NCI-H1930 (cell line): ENCODE measurements around the gene TMEM121B.

Experiments used
- DNase-seq, 2 experiments: peaks; one replicate each; lab custom pipeline; 2025; lab: John Stamatoyannopoulos, UW

Gene TMEM121B

GRCh38 chr22:17109976-17110375 is 11.2 kb downstream of the TMEM121B start:
- DNase-seq: no peak

- DNase-seq: no peak
Observed at GRCh38 chr22:17109113-17109865, 11.9 kb downstream of the TMEM121B start.

- DNase-seq: no peak
Observed at GRCh38 chr22:17108256-17109112, 12.7 kb downstream of the TMEM121B start.

GRCh38 chr22:17107547-17107810 is 13.7 kb downstream of the TMEM121B start:
- no peak for DNase-seq

- DNase-seq: no peak
Observed at GRCh38 chr22:17106785-17107546, 14.2 kb downstream of the TMEM121B start.

GRCh38 chr22:17106161-17106784 is 14.9 kb downstream of the TMEM121B start:
- DNase-seq: no peak

- no peak for DNase-seq
Observed at GRCh38 chr22:17105143-17106129, 15.7 kb downstream of the TMEM121B start.

- DNase-seq: no peak
Observed at GRCh38 chr22:17104336-17104935, 16.7 kb downstream of the TMEM121B start.

- DNase-seq: no peak
Observed at GRCh38 chr22:17103351-17103750, 17.8 kb downstream of the TMEM121B start.

GRCh38 chr22:17102297-17102667 is 18.9 kb downstream of the TMEM121B start:
- DNase-seq: no peak

GRCh38 chr22:17101475-17102296 is 19.5 kb downstream of the TMEM121B start:
- no peak for DNase-seq

GRCh38 chr22:17100621-17101020 is 20.5 kb downstream of the TMEM121B start:
- DNase-seq: no peak

GRCh38 chr22:17098379-17098819 is 22.8 kb downstream of the TMEM121B start:
- no peak for DNase-seq

GRCh38 chr22:17097701-17098100 is 23.5 kb downstream of the TMEM121B start:
- DNase-seq: no peak

- DNase-seq: no peak
Observed at GRCh38 chr22:17097062-17097461, 24.1 kb downstream of the TMEM121B start.

- no peak for DNase-seq
Observed at GRCh38 chr22:17096071-17096470, 25.1 kb downstream of the TMEM121B start.

GRCh38 chr22:17095538-17095937 is 25.6 kb downstream of the TMEM121B start:
- DNase-seq: no peak

GRCh38 chr22:17093081-17093480 is 28.1 kb downstream of the TMEM121B start:
- no peak for DNase-seq

- no peak for DNase-seq
Observed at GRCh38 chr22:17091851-17092250, 29.3 kb downstream of the TMEM121B start.

GRCh38 chr22:17090550-17090949 is 30.6 kb downstream of the TMEM121B start:
- DNase-seq: no peak
